A549 (cell line): ENCODE data around the gene SLC25A13.

Experiments used
- CBX2 ChIP-seq: fragments of 200-600 bp; sonication (generic); IDR thresholded peaks from 2 replicates; pipeline ENCODE4 v1.6.1; 2016; ENCODE audit warnings: low read depth, mild to moderate bottlenecking, borderline replicate concordance
- CBX8 ChIP-seq: fragments of 200-600 bp; sonication (generic); IDR thresholded peaks from 2 replicates; pipeline ENCODE4 v1.6.1; 2016
- CTCF ChIP-seq: fragments of >200 bp; sonication (Bioruptor Twin); formaldehyde crosslinking; IDR thresholded peaks from 3 replicates; pipeline ENCODE4 v1.5.1; 2016
- FOSL2 ChIP-seq, 2 experiments: fragments of 450-650 bp in 1 of 2; fragments of >200 bp in 1 of 2; sonication (Bioruptor Twin) in 1 of 2; formaldehyde crosslinking; IDR thresholded peaks; 2 replicates each; pipeline versions ENCODE4 v1.5.0 to v1.6.1; 2016 to 2020; ENCODE audit warnings: mild to moderate bottlenecking in 1 of 2, moderate library complexity in 1 of 2
- KDM1A ChIP-seq: fragments of 200-600 bp; sonication (generic); IDR thresholded peaks from 2 replicates; pipeline ENCODE4 v1.6.1; 2016; ENCODE audit warnings: low read depth, mild to moderate bottlenecking
- NR3C1 ChIP-seq: fragments of >200 bp; sonication (Bioruptor Twin); formaldehyde crosslinking; IDR thresholded peaks from 3 replicates; pipeline ENCODE4 v1.6.1; 2017
- POLR2A ChIP-seq: IDR thresholded peaks from 2 replicates; pipeline ENCODE4 v1.6.1; 2012; ENCODE audit warnings: mild to moderate bottlenecking, low read length
- POLR2AphosphoS2 ChIP-seq: conservative IDR thresholded peaks from 2 replicates; pipeline ENCODE4 v1.6.1; 2012; ENCODE audit warnings: low read length, improper control_type of control experiment, inconsistent platforms
- RAD21 ChIP-seq, 2 experiments: fragments of >200 bp in 1 of 2; sonication (Bioruptor Twin) in 1 of 2; formaldehyde crosslinking in 1 of 2; IDR thresholded peaks in 1 of 2; conservative IDR thresholded peaks in 1 of 2; 2 replicates in 1 of 2; 3 replicates in 1 of 2; pipeline ENCODE4 v1.6.1; 2012 to 2018; ENCODE audit warnings: inconsistent platforms in 1 of 2
- RFX5 ChIP-seq: fragments of 450-650 bp; IDR thresholded peaks from 2 replicates; pipeline ENCODE4 v1.7.1; 2014; ENCODE audit warnings: antibody characterized with exemption, mild to moderate bottlenecking, moderate library complexity
- RNF2 ChIP-seq: fragments of 200-600 bp; sonication (generic); IDR thresholded peaks from 2 replicates; pipeline ENCODE4 v1.6.1; 2016; ENCODE audit warnings: low read depth, mild to moderate bottlenecking, antibody characterized with exemption, moderate library complexity, borderline replicate concordance
- SREBF2 ChIP-seq: fragments of 450-650 bp; IDR thresholded peaks from 2 replicates; pipeline ENCODE4 v1.6.1; 2014; ENCODE audit warnings: mild to moderate bottlenecking, moderate library complexity

DNA sequence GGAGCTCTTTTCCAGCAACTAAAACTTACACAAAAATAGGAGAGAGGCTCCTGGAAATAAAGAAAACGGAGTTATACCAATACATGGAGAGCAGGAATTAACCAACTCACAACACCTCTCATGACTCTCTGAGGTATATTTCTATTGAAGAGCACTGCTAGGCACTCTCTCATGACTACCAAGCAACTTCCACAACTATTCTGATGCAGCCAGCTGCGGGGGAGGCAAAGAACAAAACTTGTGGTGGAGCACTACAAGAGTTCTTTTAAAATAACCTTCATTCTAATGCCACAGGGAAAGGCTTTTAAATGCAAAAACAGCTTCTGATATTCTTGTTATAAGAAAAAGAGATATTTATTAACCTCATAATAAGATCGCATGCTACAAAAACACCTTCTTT lies 140.7 kb downstream of the SLC25A13 start:
- no peak for TF ChIP-seq KDM1A
- TF ChIP-seq CBX8, result no peak
- no peak for TF ChIP-seq SREBF2
- TF ChIP-seq RNF2, result no peak
- TF ChIP-seq NR3C1, result no peak
- TF ChIP-seq CTCF, result no peak
- no peak for TF ChIP-seq RAD21 (conservative IDR thresholded peaks at IDR 0.05 in 1 of 2, IDR thresholded peaks at IDR 0.05 in 1 of 2)
- TF ChIP-seq CBX2, result no peak
- TF ChIP-seq RFX5, result no peak
- no peak for TF ChIP-seq FOSL2 (IDR thresholded peaks at IDR 0.05)
- no peak for TF ChIP-seq FOSL2 (CRISPR knock-in tag; IDR thresholded peaks at IDR 0.05)
- TF ChIP-seq POLR2A, result no peak
- TF ChIP-seq POLR2AphosphoS2, result no peak
